ENCODE results near the gene RFNG.
A peak's percentile ranks its signal among the peaks of the same experiment; 100 is the strongest.

Gene RFNG

GRCh38 chr17:82051776-82052637 lies at the start of gene RFNG, which contains the start of gene GPS1:
RFNG (minus strand) TSS chr17:82051811; CDS start chr17:82051766, 45 bp downstream.
GPS1 (plus strand) TSS chr17:82051898; CDS start chr17:82051932, 34 bp downstream.
- DNase-seq, result peak; percentile 82

GRCh38 chr17:82101301-82101715 lies 49.7 kb upstream of the RFNG start:
- no peak for DNase-seq

- no peak for DNase-seq
Measured at GRCh38 chr17:82100502-82101298, 49.1 kb upstream of the RFNG start.

- peak; percentile 78 for DNase-seq
Measured at GRCh38 chr17:82098939-82099763, 47.5 kb upstream of the RFNG start.

- peak; percentile 97 for DNase-seq
Measured at GRCh38 chr17:82098169-82098938, 46.7 kb upstream of the RFNG start, which contains the start of gene FASN. FASN (minus strand) TSS chr17:82098236; CDS start chr17:82096445, 1,791 bp downstream.

- DNase-seq, result no peak
Measured at GRCh38 chr17:82097919-82098168, 46.2 kb upstream of the RFNG start.

- peak; percentile 57 for DNase-seq
Measured at GRCh38 chr17:82097184-82097918, 45.7 kb upstream of the RFNG start.

- DNase-seq, result no peak
Measured at GRCh38 chr17:82096709-82097183, 45.1 kb upstream of the RFNG start.

- DNase-seq, result no peak
Measured at GRCh38 chr17:82095777-82096708, 44.4 kb upstream of the RFNG start.

GRCh38 chr17:82094931-82095776 lies 43.5 kb upstream of the RFNG start:
- DNase-seq, result peak; percentile 45

GRCh38 chr17:82092995-82093751 lies 41.6 kb upstream of the RFNG start:
- DNase-seq, result no peak

GRCh38 chr17:82092628-82092994 lies 41.0 kb upstream of the RFNG start:
- no peak for DNase-seq

- no peak for DNase-seq
Measured at GRCh38 chr17:82092094-82092586, 40.5 kb upstream of the RFNG start.

GRCh38 chr17:82091264-82092066 lies 39.9 kb upstream of the RFNG start:
- no peak for DNase-seq

GRCh38 chr17:82090549-82091263 lies 39.1 kb upstream of the RFNG start:
- no peak for DNase-seq

- no peak for DNase-seq
Measured at GRCh38 chr17:82089723-82090548, 38.3 kb upstream of the RFNG start.

Measured in NCI-H82 (cell line).